Measurements from ENCODE around the gene SERTAD2.

SERTAD2 gene

GRCh38 chr2:64649013-64649484, 4.7 kb downstream of the SERTAD2 start:
- no peak for DNase-seq (ENCODE audit: low read depth)

GRCh38 chr2:64646007-64646880, 7.5 kb downstream of the SERTAD2 start:
- no peak for DNase-seq (ENCODE audit: low read depth)

- DNase-seq (ENCODE audit: low read depth), result no peak
These were observed 9.0 kb downstream of the SERTAD2 start for GRCh38 chr2:64644458-64645382.

GRCh38 chr2:64643838-64644457, 9.8 kb downstream of the SERTAD2 start:
- DNase-seq (ENCODE audit: low read depth), result no peak

GRCh38 chr2:64641599-64641998, 12.1 kb downstream of the SERTAD2 start:
- no peak for DNase-seq (ENCODE audit: low read depth)

- no peak for DNase-seq (ENCODE audit: low read depth)
These were observed 13.3 kb downstream of the SERTAD2 start for GRCh38 chr2:64640153-64641044.

GRCh38 chr2:64639691-64640090, 14.0 kb downstream of the SERTAD2 start:
- DNase-seq (ENCODE audit: low read depth), result no peak

- no peak for DNase-seq (ENCODE audit: low read depth)
These were observed 15.1 kb downstream of the SERTAD2 start for GRCh38 chr2:64638502-64639120.

- no peak for DNase-seq (ENCODE audit: low read depth)
These were observed 15.8 kb downstream of the SERTAD2 start for GRCh38 chr2:64637931-64638330.

- no peak for DNase-seq (ENCODE audit: low read depth)
These were observed 16.6 kb downstream of the SERTAD2 start for GRCh38 chr2:64637000-64637635.

- DNase-seq (ENCODE audit: low read depth), result no peak
These were observed 17.5 kb downstream of the SERTAD2 start for GRCh38 chr2:64635976-64636911.

GRCh38 chr2:64634345-64635267, 19.1 kb downstream of the SERTAD2 start:
- peak; percentile 69 for DNase-seq (ENCODE audit: low read depth)

GRCh38 chr2:64632835-64633819, 20.6 kb downstream of the SERTAD2 start:
- DNase-seq (ENCODE audit: low read depth), result no peak

GRCh38 chr2:64631771-64632170, 21.9 kb downstream of the SERTAD2 start:
- DNase-seq (ENCODE audit: low read depth), result no peak

GRCh38 chr2:64630752-64631151, 23.0 kb downstream of the SERTAD2 start:
- DNase-seq (ENCODE audit: low read depth), result no peak

- DNase-seq (ENCODE audit: low read depth), result no peak
These were observed 23.8 kb downstream of the SERTAD2 start for GRCh38 chr2:64629875-64630274.

- DNase-seq (ENCODE audit: low read depth), result no peak
These were observed 24.4 kb downstream of the SERTAD2 start for GRCh38 chr2:64629329-64629781.
